Panc1 (cell line): ENCODE measurements around the gene KXD1. TPM values are rescaled to one million over a fixed set of nuclear protein-coding genes. Genes with fewer than 3 reads are reported as not detected.
"Not testable (repeated sequence)": the region's sequence is repeated elsewhere in the genome, so short reads cannot be mapped to it uniquely, and the experiment has no call there.

ENCODE experiments used
- ATAC-seq: fragments of 200-7000 bp; cut with Tn5 transposase; 2 replicates; pipeline ENCODE4 v1.9.1; 2020; ENCODE audit warnings: mild to moderate bottlenecking, moderate library complexity
- BruUV-seq: library from RNA; stranded (reverse); fragments of 400-500 nt; replicated peaks from 2 replicates; lab custom pipeline; 2021; lab: Mats Ljungman, UMichigan
- CTCF ChIA-PET: fragments of 300-600 bp; sonication (Branson Sonifier 250); formaldehyde crosslinking; loops from one replicate; lab custom pipeline; 2022; ENCODE audit warnings: antibody characterized with exemption; lab: Charles Lee
- POLR2A ChIA-PET: fragments of 300-600 bp; sonication (Branson Sonifier 250); formaldehyde crosslinking; loops from one replicate; lab custom pipeline; 2022; ENCODE audit warnings: antibody characterized with exemption; lab: Charles Lee
- DNase-seq: peaks from one replicate; pipeline ENCODE4 v3.0.0-alpha.2; 2010; ENCODE audit warnings: low read depth, low spot score
- H3K27ac ChIP-seq: 2 replicates; pipeline ENCODE4 v1.5.1; 2011; ENCODE audit warnings: mild to moderate bottlenecking, low read length, inconsistent platforms
- H3K27me3 ChIP-seq: fragments of 200-500 bp; sonication (Bioruptor generic); 2 replicates; pipeline ENCODE4 v1.6.0; 2014; ENCODE audit warnings: low read length, inconsistent platforms; ENCODE audit not compliant: control insufficient read depth, insufficient read depth
- H3K36me3 ChIP-seq: fragments of 200-500 bp; sonication (Bioruptor generic); 2 replicates; pipeline ENCODE4 v1.5.1; 2014; ENCODE audit warnings: inconsistent platforms, mild to moderate bottlenecking, low read length, moderate library complexity; ENCODE audit not compliant: control insufficient read depth, insufficient read depth
- H3K4me1 ChIP-seq: 2 replicates; pipeline ENCODE4 v1.5.1; 2011; ENCODE audit warnings: inconsistent platforms, mild to moderate bottlenecking, low read length, moderate library complexity; ENCODE audit not compliant: control insufficient read depth, insufficient read depth
- H3K4me3 ChIP-seq, 2 experiments: 2 replicates each; pipeline ENCODE4 v1.5.1; 2011 to 2012; ENCODE audit warnings: low read depth in 2 of 2, low read length in 2 of 2, mild to moderate bottlenecking in 2 of 2, inconsistent platforms in 1 of 2, moderate library complexity in 1 of 2
- H3K9me3 ChIP-seq: fragments of 200-500 bp; sonication (Bioruptor generic); 2 replicates; pipeline ENCODE4 v1.5.1; 2014; ENCODE audit warnings: low read depth, mild to moderate bottlenecking, inconsistent platforms, low read length, moderate library complexity; ENCODE audit not compliant: control insufficient read depth, insufficient read depth
- CTCF ChIP-seq: fragments of 450-650 bp; IDR thresholded peaks from 2 replicates; pipeline ENCODE4 v1.5.1; 2017; ENCODE audit warnings: mild to moderate bottlenecking
- POLR2AphosphoS5 ChIP-seq: IDR thresholded peaks from 2 replicates; pipeline ENCODE4 v1.6.1; 2012; ENCODE audit warnings: mild to moderate bottlenecking, low read depth, low read length, moderate library complexity
- REST ChIP-seq, 2 experiments: IDR thresholded peaks; 2 replicates each; pipeline ENCODE4 v1.6.1; 2011 to 2012; ENCODE audit warnings: low read depth in 2 of 2, control low read depth in 1 of 2, low read length in 1 of 2, mild to moderate bottlenecking in 1 of 2, moderate library complexity in 1 of 2; ENCODE audit not compliant: insufficient read depth in 1 of 2
- SIN3A ChIP-seq: IDR thresholded peaks from 2 replicates; pipeline ENCODE4 v1.6.1; 2012; ENCODE audit warnings: low read depth, mild to moderate bottlenecking, low read length, moderate library complexity, borderline replicate concordance; ENCODE audit not compliant: insufficient read depth
- TCF7L2 ChIP-seq: IDR thresholded peaks from 2 replicates; pipeline ENCODE4 v1.6.1; 2011; ENCODE audit warnings: mild to moderate bottlenecking, low read depth, low read length, inconsistent platforms
- in situ Hi-C: cut with HindIII; loops from 2 replicates; pipeline ENCODE4 v1.10.0; 2016; ENCODE audit warnings: low sequenced_read_pairs, low pct_unique_long_range_greater_than_20kb
- intact Hi-C: fragments of 100-400 bp; cut with micrococcal nuclease; formaldehyde crosslinking; loops from one replicate; pipeline ENCODE4 v1.10.0; 2022; ENCODE audit not compliant: unreplicated experiment
- total RNA-seq: library from RNA; stranded (reverse); gene quantifications from one replicate; pipeline ENCODE4 v1.2.1, GENCODE V29; 2021; ENCODE audit not compliant: unreplicated experiment

KXD1 gene
- total RNA-seq, 1 experiment from 2014 or later, result 106 TPM

GRCh38 chr19:18591735-18592385 lies 34.2 kb downstream of the KXD1 start:
- intact Hi-C loops, result loop anchor here (5.0 to 10.0 kb wide), 2 partner anchors 83 to 255 kb away; no protein-coding TSS in a partner anchor
- Histone ChIP-seq H3K27ac (no peak overlapping the region), H3K4me3 (no peak overlapping the region), H3K4me1 (no peaks in the 10 kb centered on the region), H3K9me3 (no peaks in the 10 kb centered on the region), H3K27me3 (no peaks in the 10 kb centered on the region), H3K36me3 (no peaks in the 10 kb centered on the region; the same call in 1 of the 2 replicates)
- ChIA-PET POLR2A (no interaction called here), CTCF (no interaction called here)
- DNase-seq (no peak), ATAC-seq (no peak)
- in situ Hi-C loops, result no loop called here
- TF ChIP-seq CTCF, result no peak
- no peak for TF ChIP-seq SIN3A
- no peak for TF ChIP-seq POLR2AphosphoS5
- TF ChIP-seq REST (IDR thresholded peaks at IDR 0.05; ENCODE audit: insufficient read depth in 1 of 2, low read depth in 2 of 2, low read length in 1 of 2), result no peak
- TF ChIP-seq TCF7L2, result no peak
- BruUV-seq, result no TSS peak

- in situ Hi-C loops, H3K36me3 ChIP-seq, H3K4me3 ChIP-seq, H3K27ac ChIP-seq, H3K27me3 ChIP-seq, DNase-seq, ATAC-seq, H3K4me1 ChIP-seq, POLR2A ChIA-PET, BruUV-seq, H3K9me3 ChIP-seq: not testable (repeated sequence)
- CTCF ChIA-PET, result interaction anchor here (0.7 kb wide), 1 partner anchor 49 kb away, joined by 4 read pairs; no protein-coding TSS in a partner anchor
- intact Hi-C loops, result loop anchor here (5.0 to 10.0 kb wide), 2 partner anchors 82 to 255 kb away; no protein-coding TSS in a partner anchor
These were observed 35.1 kb downstream of the KXD1 start for GRCh38 chr19:18592732-18593131.
